ENCODE results near the gene NAALADL1. TPM values are rescaled to one million over a fixed set of nuclear protein-coding genes. Genes with fewer than 3 reads are reported as not detected.
A peak's percentile ranks its signal among the peaks of the same experiment; 100 is the strongest.

Gene NAALADL1, protein sequence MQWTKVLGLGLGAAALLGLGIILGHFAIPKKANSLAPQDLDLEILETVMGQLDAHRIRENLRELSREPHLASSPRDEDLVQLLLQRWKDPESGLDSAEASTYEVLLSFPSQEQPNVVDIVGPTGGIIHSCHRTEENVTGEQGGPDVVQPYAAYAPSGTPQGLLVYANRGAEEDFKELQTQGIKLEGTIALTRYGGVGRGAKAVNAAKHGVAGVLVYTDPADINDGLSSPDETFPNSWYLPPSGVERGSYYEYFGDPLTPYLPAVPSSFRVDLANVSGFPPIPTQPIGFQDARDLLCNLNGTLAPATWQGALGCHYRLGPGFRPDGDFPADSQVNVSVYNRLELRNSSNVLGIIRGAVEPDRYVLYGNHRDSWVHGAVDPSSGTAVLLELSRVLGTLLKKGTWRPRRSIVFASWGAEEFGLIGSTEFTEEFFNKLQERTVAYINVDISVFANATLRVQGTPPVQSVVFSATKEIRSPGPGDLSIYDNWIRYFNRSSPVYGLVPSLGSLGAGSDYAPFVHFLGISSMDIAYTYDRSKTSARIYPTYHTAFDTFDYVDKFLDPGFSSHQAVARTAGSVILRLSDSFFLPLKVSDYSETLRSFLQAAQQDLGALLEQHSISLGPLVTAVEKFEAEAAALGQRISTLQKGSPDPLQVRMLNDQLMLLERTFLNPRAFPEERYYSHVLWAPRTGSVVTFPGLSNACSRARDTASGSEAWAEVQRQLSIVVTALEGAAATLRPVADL
- 16.4 TPM for total RNA-seq
- polyA plus RNA-seq, result 10 to 100 TPM; 23.9 to 52.2 (median 32.3) TPM

DNA sequence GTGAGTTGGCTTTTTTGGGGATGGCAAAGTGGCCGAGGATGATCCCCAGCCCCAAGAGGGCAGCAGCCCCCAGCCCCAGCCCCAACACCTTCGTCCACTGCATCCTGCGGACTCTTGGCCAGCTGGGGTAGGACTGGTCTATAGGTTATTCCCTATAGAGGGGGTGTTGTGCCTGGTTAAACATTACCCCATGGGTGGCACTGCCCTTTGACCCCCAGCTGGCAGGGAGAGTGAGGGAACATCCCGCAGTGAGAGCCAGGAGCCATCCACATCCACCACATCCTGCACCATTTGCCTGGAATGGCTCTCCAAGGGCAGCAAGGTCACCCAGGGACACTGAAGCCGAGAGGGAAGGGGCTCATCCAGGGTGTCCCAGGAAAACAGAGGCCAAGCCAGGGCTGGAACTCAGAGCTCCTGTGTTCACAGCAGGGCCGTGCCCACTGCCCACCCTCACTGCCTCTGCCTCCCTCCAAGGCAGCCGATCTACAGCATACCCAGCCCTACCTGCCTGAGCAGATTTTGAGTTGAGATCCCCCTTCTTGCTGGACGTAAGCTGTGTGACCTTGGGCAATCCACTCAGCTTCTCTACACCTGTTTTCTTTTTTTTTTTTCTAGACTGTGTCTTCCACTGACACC, at the start of gene NAALADL1:
TSS of gene NAALADL1 (minus strand) at position 135 of the 636 bp plus-strand sequence. CDS start at position 103, 32 bp downstream.
- H3K27ac ChIP-seq (ENCODE audit: insufficient read depth, low read length, poor library complexity, severe bottlenecking), result no peak within 1 kb of the TSS
- H3K4me1 ChIP-seq (ENCODE audit: control insufficient read depth, insufficient read depth, low read length, poor library complexity, severe bottlenecking), result peaks cover 9% of the 10 kb centered on the region
- no peak for DNase-seq
- no peak within 1 kb of the TSS for H3K27ac Mint-ChIP-seq
- H3K9me3 Mint-ChIP-seq, result no peaks in the 10 kb centered on the region
- no peak within 1 kb of the TSS for H3K4me3 ChIP-seq (ENCODE audit: low read depth, low read length)
- no peaks in the 10 kb centered on the region for H3K9me3 ChIP-seq (ENCODE audit: control insufficient read depth in 2 of 2, low read length in 2 of 2)
- peaks cover 0 to 13% (median 12%) of the 10 kb centered on the region in 4 donors for H3K4me1 Mint-ChIP-seq
- H3K36me3 ChIP-seq (ENCODE audit: control insufficient read depth, insufficient read depth, low read length), result no peaks in the 10 kb centered on the region
- no peaks in the 10 kb centered on the region for H3K36me3 Mint-ChIP-seq
- H3K27me3 Mint-ChIP-seq, result peaks cover 12% of the 10 kb centered on the region
- ATAC-seq (ENCODE audit: low read depth in 2 of 2), result no peak
- H3K4me3 Mint-ChIP-seq, result peak within 1 kb of the TSS in 1 of 4 donors; percentile 32
- H3K27me3 ChIP-seq (ENCODE audit: control insufficient read depth, insufficient read depth, low read length), result no peaks in the 10 kb centered on the region

DNA sequence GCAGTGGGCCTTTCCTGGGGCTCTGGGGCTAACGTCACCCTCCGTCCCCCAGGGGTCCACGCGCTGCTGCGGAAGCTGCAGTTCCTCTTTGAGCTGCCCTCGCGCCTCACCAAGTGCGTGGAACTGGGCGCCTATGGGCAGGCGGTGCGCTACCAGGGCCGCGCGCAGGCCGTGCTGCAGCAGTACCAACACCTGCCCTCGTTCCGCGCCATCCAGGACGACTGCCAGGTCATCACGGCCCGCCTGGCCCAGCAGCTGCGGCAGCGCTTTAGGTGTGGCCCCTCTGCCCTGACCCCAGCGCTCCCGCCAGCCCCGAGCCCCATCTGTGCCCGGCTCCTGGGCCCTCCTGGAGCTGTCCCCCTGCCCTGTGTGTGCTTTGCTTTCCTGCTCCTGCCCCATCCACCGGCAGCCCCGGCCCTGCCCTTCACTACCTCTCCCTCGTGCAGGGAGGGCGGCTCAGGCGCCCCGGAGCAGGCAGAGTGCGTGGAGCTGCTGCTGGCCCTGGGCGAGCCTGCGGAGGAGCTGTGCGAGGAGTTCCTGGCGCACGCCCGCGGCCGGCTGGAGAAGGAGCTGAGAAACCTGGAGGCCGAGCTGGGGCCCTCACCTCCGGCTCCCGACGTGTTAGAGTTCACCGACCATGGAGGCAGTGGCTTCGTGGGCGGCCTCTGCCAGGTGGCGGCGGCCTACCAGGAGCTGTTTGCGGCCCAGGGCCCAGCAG, 49.6 kb upstream of the NAALADL1 start:
- peaks cover 29% of the 10 kb centered on the region for H3K4me1 ChIP-seq (ENCODE audit: control insufficient read depth, insufficient read depth, low read length, poor library complexity, severe bottlenecking)
- Mint-ChIP-seq H3K27ac (no peak overlapping the region), H3K4me3 (no peak overlapping the region), H3K4me1 (peaks cover 4 to 43% (median 30%) of the 10 kb centered on the region in 4 donors), H3K36me3 (peaks cover 22% of the 10 kb centered on the region), H3K9me3 (no peaks in the 10 kb centered on the region), H3K27me3 (no peaks in the 10 kb centered on the region)
- H3K27me3 ChIP-seq (ENCODE audit: control insufficient read depth, insufficient read depth, low read length), result no peaks in the 10 kb centered on the region
- no peak for DNase-seq
- no peak overlapping the region for H3K27ac ChIP-seq (ENCODE audit: insufficient read depth, low read length, poor library complexity, severe bottlenecking)
- H3K9me3 ChIP-seq (ENCODE audit: control insufficient read depth in 2 of 2, low read length in 2 of 2), result no peaks in the 10 kb centered on the region
- H3K4me3 ChIP-seq (ENCODE audit: low read depth, low read length), result no peak overlapping the region
- peaks cover 33% of the 10 kb centered on the region for H3K36me3 ChIP-seq (ENCODE audit: control insufficient read depth, insufficient read depth, low read length)
- no peak for ATAC-seq (ENCODE audit: low read depth in 2 of 2)

DNA sequence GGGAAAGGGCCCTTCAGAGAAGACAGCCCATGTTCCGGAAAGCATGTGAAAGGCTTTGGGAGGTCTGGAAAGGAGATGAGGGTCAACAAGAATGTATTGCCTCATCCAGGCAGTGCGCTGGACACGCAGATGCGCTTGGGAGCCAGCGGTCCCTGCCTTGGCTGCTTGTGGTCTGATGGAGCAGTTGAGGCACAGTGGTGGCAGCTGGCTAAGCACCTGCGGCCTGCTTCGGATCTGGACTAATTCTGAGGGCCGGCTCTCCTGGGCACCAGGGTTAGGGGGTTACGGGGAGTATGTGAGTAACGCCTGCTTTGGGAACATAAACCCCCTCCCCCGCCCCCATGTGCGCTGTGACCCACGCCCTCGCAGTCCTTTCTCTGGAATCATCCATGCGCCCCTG, 48.7 kb upstream of the NAALADL1 start:
- no peak for DNase-seq
- Histone ChIP-seq H3K4me1 (ENCODE audit: control insufficient read depth, insufficient read depth, low read length, poor library complexity, severe bottlenecking) (peaks cover 21% of the 10 kb centered on the region), H3K36me3 (ENCODE audit: control insufficient read depth, insufficient read depth, low read length) (peaks cover 40% of the 10 kb centered on the region), H3K4me3 (ENCODE audit: low read depth, low read length) (no peak overlapping the region), H3K27ac (ENCODE audit: insufficient read depth, low read length, poor library complexity, severe bottlenecking) (no peak overlapping the region), H3K9me3 (ENCODE audit: control insufficient read depth in 2 of 2, low read length in 2 of 2) (no peaks in the 10 kb centered on the region), H3K27me3 (ENCODE audit: control insufficient read depth, insufficient read depth, low read length) (no peaks in the 10 kb centered on the region)
- H3K9me3 Mint-ChIP-seq, result no peaks in the 10 kb centered on the region
- peak overlapping the region in 2 of 4 donors; percentile 63 to 83 for H3K4me3 Mint-ChIP-seq
- H3K36me3 Mint-ChIP-seq, result peaks cover 22% of the 10 kb centered on the region
- H3K27ac Mint-ChIP-seq, result no peak overlapping the region
- ATAC-seq (ENCODE audit: low read depth in 2 of 2), result no peak
- no peaks in the 10 kb centered on the region for H3K27me3 Mint-ChIP-seq
- H3K4me1 Mint-ChIP-seq, result peaks cover 4 to 43% (median 30%) of the 10 kb centered on the region in 4 donors

DNA sequence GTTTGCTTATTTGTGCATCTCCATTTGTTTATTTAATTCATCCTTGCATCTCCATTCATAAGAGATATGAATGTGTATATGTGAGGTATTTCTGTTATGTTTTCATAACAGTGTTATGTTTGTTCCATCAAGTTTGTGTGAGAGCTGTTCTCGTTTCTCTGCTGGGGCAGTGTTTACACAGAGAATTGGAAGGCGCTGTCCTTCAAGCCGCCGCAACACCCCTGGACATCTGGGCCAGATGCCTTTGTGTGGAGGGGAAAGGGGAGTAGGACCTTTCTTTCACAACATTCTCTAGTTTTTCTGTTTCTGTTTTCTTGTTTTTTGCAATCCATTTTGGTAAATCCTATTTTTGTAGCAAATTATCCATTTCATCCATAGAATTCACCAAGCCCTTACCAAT, 46.3 kb upstream of the NAALADL1 start:
- H3K9me3 Mint-ChIP-seq, result no peaks in the 10 kb centered on the region
- ATAC-seq (ENCODE audit: low read depth in 2 of 2), result no peak
- peak overlapping the region; percentile 63 to 79 (median 76) for H3K27ac Mint-ChIP-seq
- Histone ChIP-seq H3K27me3 (ENCODE audit: control insufficient read depth, insufficient read depth, low read length) (no peaks in the 10 kb centered on the region), H3K4me1 (ENCODE audit: control insufficient read depth, insufficient read depth, low read length, poor library complexity, severe bottlenecking) (no peaks in the 10 kb centered on the region), H3K27ac (ENCODE audit: insufficient read depth, low read length, poor library complexity, severe bottlenecking) (no peak overlapping the region), H3K9me3 (ENCODE audit: control insufficient read depth in 2 of 2, low read length in 2 of 2) (no peaks in the 10 kb centered on the region), H3K4me3 (ENCODE audit: low read depth, low read length) (no peak overlapping the region), H3K36me3 (ENCODE audit: control insufficient read depth, insufficient read depth, low read length) (peaks cover 45% of the 10 kb centered on the region)
- peaks cover 21% of the 10 kb centered on the region for H3K36me3 Mint-ChIP-seq
- H3K4me1 Mint-ChIP-seq, result peaks cover 9 to 27% (median 20%) of the 10 kb centered on the region in 4 donors
- no peaks in the 10 kb centered on the region for H3K27me3 Mint-ChIP-seq
- no peak for DNase-seq
- no peak overlapping the region for H3K4me3 Mint-ChIP-seq

DNA sequence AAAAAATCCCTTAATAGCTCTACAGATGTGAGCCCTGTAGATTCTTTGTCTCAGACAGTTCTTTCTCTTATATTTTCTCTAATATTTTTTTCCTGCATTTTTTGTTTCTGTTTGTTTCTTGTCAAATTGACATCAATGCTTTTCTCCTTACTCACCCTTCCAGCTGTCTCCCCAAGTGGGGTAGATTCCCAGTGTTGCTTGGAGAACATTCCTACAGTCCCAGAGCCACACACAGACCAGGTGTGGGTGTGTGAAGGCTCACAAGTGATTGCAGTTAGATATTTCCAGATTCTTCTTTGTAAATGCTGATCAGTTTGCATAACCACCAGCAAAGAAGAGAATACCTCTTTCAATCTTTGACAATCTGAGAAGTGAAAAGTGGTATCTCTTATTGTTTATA, 45.1 kb upstream of the NAALADL1 start:
- H3K27ac ChIP-seq (ENCODE audit: insufficient read depth, low read length, poor library complexity, severe bottlenecking), result no peak overlapping the region
- H3K36me3 Mint-ChIP-seq, result peaks cover 25% of the 10 kb centered on the region
- H3K9me3 ChIP-seq (ENCODE audit: control insufficient read depth in 2 of 2, low read length in 2 of 2), result no peaks in the 10 kb centered on the region
- no peaks in the 10 kb centered on the region for H3K27me3 ChIP-seq (ENCODE audit: control insufficient read depth, insufficient read depth, low read length)
- peak overlapping the region in 2 of 3 donors; percentile 65 to 68 for H3K27ac Mint-ChIP-seq
- H3K4me3 ChIP-seq (ENCODE audit: low read depth, low read length), result no peak overlapping the region
- peaks cover 37% of the 10 kb centered on the region for H3K36me3 ChIP-seq (ENCODE audit: control insufficient read depth, insufficient read depth, low read length)
- no peaks in the 10 kb centered on the region for H3K9me3 Mint-ChIP-seq
- ATAC-seq (ENCODE audit: low read depth in 2 of 2), result no peak
- H3K4me3 Mint-ChIP-seq, result no peak overlapping the region
- peaks cover 9 to 27% (median 24%) of the 10 kb centered on the region in 4 donors for H3K4me1 Mint-ChIP-seq
- H3K4me1 ChIP-seq (ENCODE audit: control insufficient read depth, insufficient read depth, low read length, poor library complexity, severe bottlenecking), result peaks cover under 1% of the 10 kb centered on the region
- no peak for DNase-seq
- no peaks in the 10 kb centered on the region for H3K27me3 Mint-ChIP-seq

DNA sequence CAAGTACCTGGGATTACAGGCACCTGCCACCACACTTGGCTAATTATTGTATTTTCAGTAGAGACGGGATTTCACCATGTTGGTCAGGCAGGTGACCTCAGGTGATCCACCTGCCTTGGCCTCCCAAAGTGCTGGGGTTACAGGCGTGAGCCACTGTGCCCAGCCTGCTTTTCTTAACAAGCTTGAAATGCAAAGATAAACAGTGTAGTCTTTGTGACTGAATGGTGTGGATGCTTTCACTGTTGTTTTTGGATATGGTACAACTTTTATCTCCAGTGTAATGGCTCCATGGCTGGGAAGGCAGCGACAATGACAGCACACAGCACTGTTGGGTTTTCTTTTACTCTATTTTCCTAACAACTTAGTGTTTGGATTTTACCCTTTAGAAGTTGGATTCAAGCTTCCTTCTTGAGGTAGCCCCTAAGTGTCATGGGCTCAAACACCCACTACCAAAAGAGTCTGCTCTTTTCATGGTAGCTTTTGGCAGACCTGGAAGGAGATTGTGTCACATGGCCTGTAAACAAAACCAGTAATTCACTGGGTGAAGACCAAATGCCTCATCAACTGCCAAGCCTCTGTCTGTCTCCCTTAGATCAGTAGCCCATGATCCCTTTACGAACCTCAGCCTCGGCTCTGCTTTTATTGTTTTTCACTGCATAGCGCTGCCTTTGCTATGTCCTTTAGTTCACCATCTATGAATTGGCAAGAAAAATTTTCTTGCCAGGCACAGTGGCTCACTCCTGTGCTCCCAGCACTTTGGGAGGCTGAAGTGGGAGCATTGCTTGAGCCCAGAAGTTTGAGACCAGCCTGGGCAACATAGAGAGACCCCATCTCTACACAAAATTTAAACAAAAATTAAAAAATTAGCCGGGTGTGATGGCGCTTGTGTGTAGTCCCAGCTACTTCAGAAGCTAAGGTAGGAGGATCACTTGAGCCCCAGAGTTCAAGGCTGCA, 44.1 kb upstream of the NAALADL1 start:
- H3K36me3 Mint-ChIP-seq, result peaks cover 29% of the 10 kb centered on the region
- H3K9me3 Mint-ChIP-seq, result no peaks in the 10 kb centered on the region
- peaks cover 41% of the 10 kb centered on the region for H3K36me3 ChIP-seq (ENCODE audit: control insufficient read depth, insufficient read depth, low read length)
- H3K9me3 ChIP-seq (ENCODE audit: control insufficient read depth in 2 of 2, low read length in 2 of 2), result no peaks in the 10 kb centered on the region
- DNase-seq (no peak), ATAC-seq (ENCODE audit: low read depth in 2 of 2) (no peak)
- H3K4me3 ChIP-seq (ENCODE audit: low read depth, low read length), result no peak overlapping the region
- H3K27ac Mint-ChIP-seq, result peak overlapping the region in 1 of 3 donors; percentile 14
- H3K27me3 ChIP-seq (ENCODE audit: control insufficient read depth, insufficient read depth, low read length), result no peaks in the 10 kb centered on the region
- no peak overlapping the region for H3K27ac ChIP-seq (ENCODE audit: insufficient read depth, low read length, poor library complexity, severe bottlenecking)
- no peaks in the 10 kb centered on the region for H3K27me3 Mint-ChIP-seq
- H3K4me1 Mint-ChIP-seq, result peaks cover 9 to 31% (median 26%) of the 10 kb centered on the region in 4 donors
- H3K4me1 ChIP-seq (ENCODE audit: control insufficient read depth, insufficient read depth, low read length, poor library complexity, severe bottlenecking), result peaks cover 7% of the 10 kb centered on the region
- H3K4me3 Mint-ChIP-seq, result no peak overlapping the region

All from CD4-positive, CD25-positive, alpha-beta regulatory T cell (primary cell).